ENCODE results near the gene PDCD6IP. TPM values are rescaled to one million over a fixed set of nuclear protein-coding genes. Genes with fewer than 3 reads are reported as not detected.
"Not testable (repeated sequence)": the region's sequence is repeated elsewhere in the genome, so short reads cannot be mapped to it uniquely, and the experiment has no call there.

PDCD6IP gene
- total RNA-seq, 2 experiments from 2014 or later, result 158 to 178 TPM

GRCh38 chr3:33837182-33837581 is 38.8 kb downstream of the PDCD6IP start:
- CTCF ChIA-PET, POLR2A ChIA-PET: not testable (repeated sequence)

GRCh38 chr3:33839283-33839682 is 40.9 kb downstream of the PDCD6IP start:
- POLR2A ChIA-PET, result no interaction called here
- CTCF ChIA-PET, result no interaction called here

GRCh38 chr3:33840179-33840578 is 41.7 kb downstream of the PDCD6IP start:
- ChIA-PET CTCF (no interaction called here), POLR2A (no interaction called here)

GRCh38 chr3:33848624-33849347 is 50.4 kb downstream of the PDCD6IP start:
- ChIA-PET POLR2A (no interaction called here), CTCF (no interaction called here)

GRCh38 chr3:33850599-33850998 is 52.2 kb downstream of the PDCD6IP start:
- POLR2A ChIA-PET, CTCF ChIA-PET: not testable (repeated sequence)

GRCh38 chr3:33855407-33855806 is 57.0 kb downstream of the PDCD6IP start:
- POLR2A ChIA-PET, result not testable (repeated sequence)

GRCh38 chr3:33855884-33856546 is 57.6 kb downstream of the PDCD6IP start:
- POLR2A ChIA-PET, result no interaction called here
- CTCF ChIA-PET, result no interaction called here

More at GRCh38 chr3:33855407-33855806, 57.0 kb downstream of the PDCD6IP start:
- CTCF ChIA-PET, result not testable (repeated sequence)

GRCh38 chr3:33857701-33858100 is 59.3 kb downstream of the PDCD6IP start:
- POLR2A ChIA-PET, CTCF ChIA-PET: not testable (repeated sequence)

GRCh38 chr3:33858131-33858530 is 59.7 kb downstream of the PDCD6IP start:
- POLR2A ChIA-PET, result no interaction called here
- CTCF ChIA-PET, result no interaction called here

GRCh38 chr3:33860373-33861050 is 62.1 kb downstream of the PDCD6IP start:
- ChIA-PET POLR2A (no interaction called here), CTCF (no interaction called here)

- CTCF ChIA-PET, result no interaction called here
These were observed 66.7 kb downstream of the PDCD6IP start for GRCh38 chr3:33865133-33865532.

GRCh38 chr3:33868309-33868708 is 69.9 kb downstream of the PDCD6IP start:
- POLR2A ChIA-PET, result no interaction called here
- CTCF ChIA-PET, result no interaction called here

More at GRCh38 chr3:33865133-33865532, 66.7 kb downstream of the PDCD6IP start:
- POLR2A ChIA-PET, result no interaction called here

- ChIA-PET CTCF (no interaction called here), POLR2A (no interaction called here)
These were observed 71.5 kb downstream of the PDCD6IP start for GRCh38 chr3:33869977-33870376.

GRCh38 chr3:33874815-33875214 is 76.4 kb downstream of the PDCD6IP start:
- CTCF ChIA-PET, result no interaction called here

GRCh38 chr3:33875680-33876079 is 77.2 kb downstream of the PDCD6IP start:
- POLR2A ChIA-PET, result no interaction called here
- CTCF ChIA-PET, result interaction anchor here (1.4 kb wide), 1 partner anchor 10 kb away, joined by 3 read pairs; no protein-coding TSS in a partner anchor

More at GRCh38 chr3:33874815-33875214, 76.4 kb downstream of the PDCD6IP start:
- POLR2A ChIA-PET, result no interaction called here

GRCh38 chr3:33877187-33877586 is 78.8 kb downstream of the PDCD6IP start:
- POLR2A ChIA-PET, result no interaction called here
- CTCF ChIA-PET, result interaction anchor here (1.4 kb wide), 1 partner anchor 9 kb away, joined by 3 read pairs; no protein-coding TSS in a partner anchor

- CTCF ChIA-PET, result no interaction called here
- POLR2A ChIA-PET, result no interaction called here
These were observed 81.1 kb downstream of the PDCD6IP start for GRCh38 chr3:33879540-33879939.

- ChIA-PET POLR2A (no interaction called here), CTCF (no interaction called here)
These were observed 83.0 kb downstream of the PDCD6IP start for GRCh38 chr3:33881156-33882064.

GRCh38 chr3:33882296-33882695 is 83.9 kb downstream of the PDCD6IP start:
- ChIA-PET CTCF (no interaction called here), POLR2A (no interaction called here)

GRCh38 chr3:33883538-33883950 is 85.1 kb downstream of the PDCD6IP start:
- POLR2A ChIA-PET, result no interaction called here
- CTCF ChIA-PET, result interaction anchor here (1.7 kb wide), 1 partner anchor 10 kb away, joined by 4 read pairs; no protein-coding TSS in a partner anchor
